ENCODE measurements around the gene SLC22A14.
"Not testable (repeated sequence)": the region's sequence is repeated elsewhere in the genome, so short reads cannot be mapped to it uniquely, and the experiment has no call there.

Gene SLC22A14

DNA sequence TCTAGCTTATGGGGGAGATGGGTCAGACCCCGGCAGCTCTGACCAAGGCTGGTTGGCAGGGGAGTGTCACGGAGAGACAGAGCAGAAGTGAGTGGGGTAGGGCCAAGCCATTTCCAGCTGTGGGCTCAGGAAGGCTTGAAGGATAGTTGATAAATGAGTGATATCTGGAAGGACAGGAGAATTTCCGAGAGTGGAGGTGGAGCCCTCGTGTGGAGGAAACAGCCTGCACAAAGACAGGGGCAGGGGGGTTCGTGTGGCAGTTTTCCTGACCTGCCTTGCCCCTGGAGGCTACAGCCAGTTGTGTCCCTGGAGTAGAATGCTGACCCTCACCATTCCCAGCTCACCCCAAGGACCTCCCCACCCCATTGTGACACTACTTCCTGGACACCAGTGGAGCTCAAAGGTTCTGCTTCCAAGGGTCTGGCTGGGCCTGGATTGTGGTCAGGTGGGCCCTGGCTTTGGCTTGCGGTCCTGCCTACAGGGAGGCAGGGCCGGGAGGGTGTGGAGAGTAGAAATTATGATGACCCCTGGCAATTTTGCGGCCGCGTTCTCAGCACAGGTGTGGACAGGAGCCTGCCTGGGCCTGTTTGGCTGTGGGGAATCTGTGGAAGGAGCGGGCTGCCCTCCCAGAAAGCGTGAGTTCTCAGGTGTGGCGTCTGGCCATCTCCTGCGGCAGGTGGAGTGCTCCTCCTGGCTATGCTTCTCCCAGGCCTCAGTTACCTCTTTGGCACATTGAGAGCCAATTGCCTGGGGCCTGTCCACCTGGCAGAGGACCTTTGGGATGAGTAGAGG, at the start of gene SLC22A14:
Gene SLC22A14, plus strand, starts transcription at position 400 of the 792 bp plus-strand sequence. CDS start 23,733 bp downstream, outside the sequence.
- no peak for DNase-seq

DNA sequence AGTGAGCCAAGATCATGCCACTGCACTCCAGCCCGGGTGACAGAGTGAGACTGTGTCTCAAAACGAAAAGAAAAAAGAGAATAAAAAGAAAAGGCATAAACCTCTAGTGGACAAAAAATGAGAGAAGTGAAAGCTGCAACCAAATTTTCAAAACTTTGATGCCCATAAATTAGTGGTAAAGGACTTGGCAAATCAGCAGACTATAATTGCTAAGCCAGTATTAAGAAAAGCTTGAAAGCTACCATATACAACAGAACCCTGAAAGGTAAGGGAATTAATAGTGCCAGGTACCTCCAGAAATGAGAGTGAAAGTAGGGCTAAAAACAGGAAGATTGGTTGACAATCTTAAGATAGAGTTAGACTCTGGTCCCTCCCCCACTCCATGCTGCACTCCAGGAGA, 49.4 kb upstream of the SLC22A14 start:
- DNase-seq: no peak

GRCh38 chr3:38235466-38235865, 46.6 kb upstream of the SLC22A14 start:
- no peak for DNase-seq

- DNase-seq: no peak
Observed at GRCh38 chr3:38238416-38239008, 43.6 kb upstream of the SLC22A14 start.

- DNase-seq: not testable (repeated sequence)
Observed at GRCh38 chr3:38242812-38243211, 39.3 kb upstream of the SLC22A14 start.

GRCh38 chr3:38245930-38246329, 36.2 kb upstream of the SLC22A14 start:
- no peak for DNase-seq

GRCh38 chr3:38247366-38248035, 34.6 kb upstream of the SLC22A14 start:
- no peak for DNase-seq

DNA sequence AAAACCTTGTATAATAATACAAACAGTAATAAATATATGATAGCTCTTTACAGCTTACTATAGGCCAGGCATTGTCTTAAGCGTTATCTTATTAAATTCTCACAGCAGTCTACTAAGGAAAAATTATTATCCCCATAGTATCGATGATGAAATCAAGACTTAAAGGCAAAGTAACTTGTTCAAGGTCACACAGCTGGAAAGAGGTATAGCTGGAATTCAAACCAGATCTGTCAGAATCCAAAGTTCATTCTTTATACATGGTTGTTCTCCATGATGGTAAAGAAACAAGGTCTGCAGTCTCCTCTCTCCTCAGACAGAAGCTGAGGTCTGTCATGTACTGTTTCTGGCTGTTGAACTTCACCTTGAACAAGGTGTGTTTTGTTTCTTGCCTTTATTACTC, 31.9 kb upstream of the SLC22A14 start:
- no peak for DNase-seq

GRCh38 chr3:38251197-38251596, 30.9 kb upstream of the SLC22A14 start:
- no peak for DNase-seq

DNA sequence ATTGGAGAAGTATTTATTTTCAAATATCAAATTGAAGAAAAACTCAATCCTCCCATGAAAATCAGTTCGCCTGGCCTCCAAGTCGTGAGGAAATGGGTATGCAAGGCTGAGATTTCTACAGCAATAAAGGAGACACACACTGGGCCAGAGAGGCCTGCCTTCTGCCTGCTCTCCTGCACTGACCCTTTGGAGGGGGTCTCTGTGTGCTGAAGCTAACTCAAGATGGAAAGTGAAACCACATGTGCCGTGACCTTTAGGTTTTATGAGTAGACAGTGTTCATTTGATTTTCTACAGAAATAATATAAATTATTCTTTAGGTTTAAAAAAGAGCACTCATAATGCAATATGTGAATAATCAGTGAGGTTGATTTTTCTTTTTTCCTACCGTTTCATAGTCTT, 28.4 kb upstream of the SLC22A14 start:
- no peak for DNase-seq

DNA sequence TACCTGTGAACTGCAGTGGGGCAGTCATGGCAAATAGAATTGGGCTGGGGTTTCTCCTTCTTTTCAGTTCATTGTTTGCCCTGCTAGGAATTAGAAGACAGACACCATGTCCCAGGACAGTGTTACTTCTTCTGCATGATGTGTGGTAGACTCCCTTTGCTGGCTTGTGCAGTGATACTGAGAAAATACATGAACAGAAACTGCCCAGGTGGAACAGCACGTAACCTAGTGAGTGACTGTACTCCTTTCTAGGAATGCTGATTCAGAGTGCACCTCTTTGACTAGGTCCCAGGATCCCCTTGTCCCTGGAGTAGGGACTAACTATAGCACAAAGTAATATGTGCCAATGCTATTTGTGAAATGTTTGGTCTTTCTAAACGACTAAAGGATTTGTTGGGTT, 27.2 kb upstream of the SLC22A14 start:
- no peak for DNase-seq

GRCh38 chr3:38255627-38256026, 26.5 kb upstream of the SLC22A14 start:
- no peak for DNase-seq

- DNase-seq: no peak
Observed at GRCh38 chr3:38257583-38257982, 24.5 kb upstream of the SLC22A14 start.

DNA sequence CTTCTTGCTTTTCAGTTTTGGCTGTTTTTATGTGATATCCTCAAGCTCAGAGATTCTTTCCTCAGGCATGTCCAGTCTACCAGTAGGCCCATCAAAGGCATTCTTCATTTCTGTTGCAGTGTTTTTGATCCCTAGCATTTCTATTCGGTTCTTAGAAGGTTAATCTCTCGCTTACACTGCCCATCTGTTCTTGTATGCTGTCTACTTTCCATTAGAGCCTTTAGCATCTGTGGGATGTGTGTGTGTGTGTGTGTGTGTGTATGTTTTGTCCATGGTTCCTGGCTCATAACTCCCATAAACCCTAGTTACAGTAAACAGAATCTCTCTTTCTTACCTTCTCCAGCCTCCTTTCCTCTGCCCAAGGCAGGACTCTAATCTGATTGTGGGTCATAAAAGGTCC, 21.6 kb upstream of the SLC22A14 start:
- DNase-seq: no peak

- DNase-seq: no peak
Observed at GRCh38 chr3:38264353-38264771, 17.7 kb upstream of the SLC22A14 start.

DNA sequence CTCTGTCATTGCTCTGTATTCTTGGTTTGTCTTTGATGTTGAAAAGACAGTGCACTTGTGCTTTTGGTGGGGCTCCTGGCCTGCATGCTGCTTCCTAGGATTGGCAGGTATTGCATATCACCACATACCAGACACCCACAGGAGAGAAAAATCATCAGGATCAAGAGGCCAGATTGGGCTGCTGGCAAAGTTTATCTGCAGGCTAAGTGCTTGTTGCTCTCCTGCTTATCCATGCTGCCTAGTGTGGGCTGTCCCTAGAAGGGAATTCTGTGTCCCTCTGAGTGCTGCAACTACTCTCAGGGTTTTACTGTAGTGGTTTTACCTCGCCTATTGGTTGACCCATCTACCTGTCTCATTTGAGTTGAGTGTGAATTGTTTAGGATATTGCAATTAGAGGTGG, 17.3 kb upstream of the SLC22A14 start:
- DNase-seq: no peak

- no peak for DNase-seq
Observed at GRCh38 chr3:38265604-38266307, 16.3 kb upstream of the SLC22A14 start, which contains the start of gene SLC22A13. SLC22A13 (plus strand) TSS chr3:38265812; CDS start chr3:38265861, 49 bp downstream.

DNA sequence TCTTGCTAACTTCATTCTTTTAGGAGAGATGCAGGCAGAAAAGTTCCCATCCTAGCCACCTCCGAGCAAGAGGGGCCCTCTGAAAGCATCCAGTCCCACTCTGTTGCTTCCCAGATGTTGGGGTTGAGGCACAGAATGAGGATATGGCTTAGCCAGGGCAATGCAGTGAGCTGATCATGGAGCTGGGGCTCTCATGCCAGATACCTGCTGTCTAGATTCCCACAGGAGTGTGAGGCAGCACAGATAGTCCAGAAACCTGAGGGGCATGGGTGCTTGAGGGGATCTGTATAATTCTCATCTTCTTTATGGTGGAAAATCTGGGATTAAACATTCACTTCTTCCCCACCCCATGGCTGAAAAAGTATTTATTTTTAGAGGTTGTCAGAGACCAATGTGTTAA, 15.3 kb upstream of the SLC22A14 start:
- no peak for DNase-seq

DNA sequence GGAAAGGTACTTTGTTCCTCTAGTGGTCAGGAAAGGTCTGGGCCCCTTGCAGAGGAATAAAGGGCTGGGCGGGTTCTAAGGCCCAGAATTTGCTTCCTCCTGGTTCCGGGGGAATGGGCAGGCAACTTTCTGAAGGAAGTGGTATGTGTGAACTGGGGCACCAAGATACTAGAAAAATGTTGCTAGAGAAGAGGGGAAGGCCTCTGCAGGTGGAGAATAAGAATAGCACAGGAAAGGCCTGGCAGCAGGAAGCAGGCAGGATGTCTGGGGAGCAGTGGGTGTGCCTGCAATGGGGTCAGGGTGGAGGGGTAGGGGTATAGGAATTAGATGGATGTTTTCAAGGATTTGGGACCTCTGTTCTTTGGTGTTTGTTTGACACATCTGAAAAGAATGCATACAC, 14.4 kb upstream of the SLC22A14 start:
- DNase-seq: no peak

DNA sequence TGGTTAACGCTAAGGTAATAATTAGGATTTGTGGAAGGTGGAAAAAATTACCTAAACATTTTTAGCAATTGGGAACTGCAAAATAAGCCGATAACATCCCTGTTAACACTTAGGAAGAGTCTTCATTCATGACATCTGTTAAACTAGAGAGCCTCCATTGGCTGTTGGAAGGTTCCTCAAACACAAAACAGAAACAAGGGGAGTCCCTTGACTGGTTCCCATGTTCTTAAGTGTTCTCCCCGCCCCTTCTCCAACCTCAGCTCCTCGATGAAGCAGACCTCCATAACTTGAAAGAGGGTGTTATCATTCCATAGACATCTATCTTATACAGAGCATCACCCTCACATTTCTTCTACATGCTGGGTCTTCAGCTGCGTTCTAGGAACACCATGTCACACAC, 14.0 kb upstream of the SLC22A14 start:
- no peak for DNase-seq

DNA sequence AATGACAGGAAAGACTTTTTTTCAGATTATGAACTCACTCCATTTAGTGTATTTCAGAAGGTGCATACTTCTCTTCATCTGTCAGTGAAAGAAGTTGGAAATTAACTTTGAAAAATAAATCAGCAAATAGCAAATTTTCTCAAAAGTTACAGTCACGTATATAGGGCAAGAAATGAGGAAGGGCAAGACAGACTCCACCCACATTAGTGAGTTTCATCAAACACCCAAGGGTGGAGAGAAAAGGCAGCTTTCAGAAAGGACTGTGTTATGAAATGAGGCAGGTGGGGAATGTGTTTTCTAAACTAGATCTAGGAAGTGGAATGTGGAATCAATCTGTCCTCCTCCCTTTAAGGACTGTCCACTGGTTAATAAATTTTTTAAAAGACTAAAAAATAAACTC, 13.6 kb upstream of the SLC22A14 start:
- DNase-seq: no peak

GRCh38 chr3:38270606-38271005, 11.5 kb upstream of the SLC22A14 start:
- DNase-seq: no peak

DNA sequence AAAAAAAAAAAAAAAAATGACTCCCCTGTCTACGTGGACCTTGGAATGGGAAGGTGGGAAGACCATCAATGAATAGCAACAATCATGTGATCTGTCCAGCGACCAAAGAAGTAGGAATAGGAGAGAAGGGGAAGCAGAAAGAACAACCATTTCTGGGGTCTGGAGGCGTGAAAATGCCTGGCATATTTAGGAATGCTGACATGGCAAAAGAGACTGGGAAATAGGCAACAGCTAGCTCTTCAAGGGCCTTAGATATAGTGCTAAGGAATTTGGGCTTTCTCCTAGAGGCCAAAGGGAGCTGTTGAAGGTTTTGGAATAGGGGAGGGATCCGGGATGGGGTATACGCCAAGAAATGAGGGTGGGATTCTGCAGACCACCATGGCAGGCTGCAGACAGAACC, 10.5 kb upstream of the SLC22A14 start:
- no peak for DNase-seq

Data from activated gamma-delta T cell treated with Interleukin-2 at 50 U/mL for 16 hours (primary cell).